ENCODE results near the gene TUBA3E.
"Not testable (repeated sequence)": the region's sequence is repeated elsewhere in the genome, so short reads cannot be mapped to it uniquely, and the experiment has no call there.

The TUBA3E gene

DNA sequence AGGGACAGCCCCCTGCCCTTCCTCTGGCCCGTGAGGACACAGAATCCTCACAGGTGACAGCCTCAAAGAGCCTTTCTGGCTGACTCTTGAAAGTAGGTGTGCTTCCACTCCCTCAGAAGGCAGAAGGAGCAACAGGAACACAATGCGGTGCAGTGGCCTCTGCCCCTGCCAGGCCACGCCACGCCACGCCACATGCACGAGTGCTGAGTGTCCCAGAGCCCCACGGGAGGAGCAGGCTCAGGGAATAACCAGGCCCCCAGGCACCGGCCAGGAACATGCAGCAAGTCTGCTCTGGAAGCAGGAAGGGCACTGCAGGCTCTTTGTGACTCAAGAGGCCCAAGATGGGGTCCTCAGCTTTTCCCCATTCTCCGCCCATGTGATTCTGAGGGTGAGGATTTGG lies 35.3 kb downstream of the TUBA3E start:
- Histone ChIP-seq H3K27ac (no peak overlapping the region), H3K36me3 (peaks cover 26% of the 10 kb centered on the region), H3K4me3 (ENCODE audit: low read depth, low read length) (no peak overlapping the region), H3K9me3 (ENCODE audit: severe bottlenecking) (no peaks in the 10 kb centered on the region), H3K27me3 (ENCODE audit: insufficient read depth, low read depth, severe bottlenecking) (no peaks in the 10 kb centered on the region)
- no peak for TF ChIP-seq CTCF (IDR thresholded peaks at IDR 0.05; ENCODE audit: low read depth, low read length)
- DNase-seq, result no peak

DNA sequence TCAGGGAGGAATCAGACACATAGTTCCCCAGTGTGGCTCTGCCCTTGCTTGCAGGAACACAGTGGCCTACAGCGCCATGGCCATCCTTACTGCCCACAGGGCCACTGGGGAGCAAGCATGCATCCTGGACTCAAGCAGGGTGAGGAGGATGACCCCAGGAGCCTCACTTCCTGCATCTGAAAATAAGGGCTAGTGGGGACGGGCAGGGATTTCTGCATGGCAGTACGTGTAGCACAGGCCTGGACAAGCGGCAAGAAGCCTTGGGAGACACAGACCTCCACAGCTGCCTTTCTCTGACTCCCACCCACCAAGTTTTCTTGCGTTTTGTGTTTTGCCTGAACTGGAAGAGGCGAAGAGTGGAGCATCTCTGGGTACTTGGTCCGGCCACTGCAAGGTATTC lies 35.8 kb downstream of the TUBA3E start:
- H3K9me3 ChIP-seq (ENCODE audit: severe bottlenecking); H3K4me3 ChIP-seq (ENCODE audit: low read depth, low read length); H3K27me3 ChIP-seq (ENCODE audit: insufficient read depth, low read depth, severe bottlenecking); H3K27ac ChIP-seq; DNase-seq: not testable (repeated sequence)
- peaks cover 22% of the 10 kb centered on the region for H3K36me3 ChIP-seq

DNA sequence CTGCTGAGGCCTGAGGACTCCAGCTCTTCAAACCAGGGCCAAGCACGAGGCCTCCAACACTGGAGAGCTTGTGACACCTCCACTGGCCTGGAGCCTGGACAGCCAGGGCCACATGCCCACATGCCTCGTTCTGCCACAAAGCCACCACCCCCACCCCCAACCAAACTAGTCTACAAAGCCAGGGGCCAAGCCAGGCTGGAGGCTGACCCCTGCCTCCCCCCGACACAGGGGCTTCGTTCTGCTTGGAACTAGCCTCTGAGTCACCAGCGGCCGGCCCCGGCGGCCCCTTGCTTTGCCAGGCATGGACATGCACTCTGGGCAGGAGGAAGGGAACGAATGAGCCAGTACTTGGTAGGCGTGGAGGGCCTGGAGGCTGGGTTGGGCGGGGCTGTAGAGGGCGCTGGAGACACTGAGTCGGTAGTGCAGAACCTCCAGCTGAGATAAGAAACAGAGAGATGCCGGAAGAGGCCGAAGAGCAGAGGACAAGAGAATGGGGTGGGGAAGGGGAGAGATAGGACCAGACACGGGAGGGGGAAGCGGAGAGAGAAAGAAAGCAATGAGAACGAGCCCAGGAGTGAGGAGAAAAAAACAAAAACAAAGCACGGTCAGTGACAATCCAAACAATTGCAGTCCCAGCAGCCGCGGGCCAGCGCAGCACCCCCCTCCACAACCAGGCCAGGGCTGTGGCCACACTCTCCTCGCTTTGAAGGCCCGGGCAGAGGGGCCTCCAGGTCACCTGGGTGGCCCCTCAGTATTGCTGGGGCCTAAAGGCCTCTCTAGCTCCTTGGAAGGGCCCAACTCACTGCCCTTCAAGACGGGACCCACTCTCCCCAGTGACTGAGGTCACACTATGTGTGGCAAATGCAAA lies 37.2 kb downstream of the TUBA3E start:
- H3K9me3 ChIP-seq (ENCODE audit: severe bottlenecking); H3K27ac ChIP-seq; DNase-seq; H3K4me3 ChIP-seq (ENCODE audit: low read depth, low read length); H3K27me3 ChIP-seq (ENCODE audit: insufficient read depth, low read depth, severe bottlenecking): not testable (repeated sequence)
- peaks cover 18% of the 10 kb centered on the region for H3K36me3 ChIP-seq

GRCh38 chr2:130160131-130160530 lies 38.1 kb downstream of the TUBA3E start:
- TF ChIP-seq CTCF (IDR thresholded peaks at IDR 0.05; ENCODE audit: low read depth, low read length), result no peak
- H3K27me3 ChIP-seq (ENCODE audit: insufficient read depth, low read depth, severe bottlenecking), result no peaks in the 10 kb centered on the region
- H3K27ac ChIP-seq, result no peak overlapping the region
- H3K9me3 ChIP-seq (ENCODE audit: severe bottlenecking), result no peaks in the 10 kb centered on the region
- H3K4me3 ChIP-seq (ENCODE audit: low read depth, low read length), result no peak overlapping the region
- no peak for DNase-seq
- peaks cover 10% of the 10 kb centered on the region for H3K36me3 ChIP-seq

DNA sequence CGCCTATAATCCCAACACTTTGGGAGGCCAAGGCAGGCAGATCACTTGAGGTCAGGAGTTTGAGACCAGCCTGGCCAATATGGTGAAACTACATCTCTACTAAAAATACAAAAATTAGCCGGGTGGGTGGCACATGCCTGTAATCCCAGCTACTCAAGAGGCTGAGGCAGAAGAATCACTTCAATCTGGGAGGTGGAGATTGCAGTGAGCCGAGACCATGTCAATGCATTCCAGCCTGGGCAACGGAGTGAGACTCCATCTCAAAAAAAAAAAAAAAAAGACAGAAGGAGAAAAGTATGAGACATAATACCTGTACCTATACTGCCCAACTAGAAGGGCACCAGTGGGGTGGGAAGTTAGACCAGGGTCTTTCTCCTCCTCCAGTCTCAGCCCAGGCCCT lies 38.9 kb downstream of the TUBA3E start:
- not testable (repeated sequence) for H3K27ac ChIP-seq; H3K9me3 ChIP-seq (ENCODE audit: severe bottlenecking); H3K36me3 ChIP-seq; H3K27me3 ChIP-seq (ENCODE audit: insufficient read depth, low read depth, severe bottlenecking); H3K4me3 ChIP-seq (ENCODE audit: low read depth, low read length); DNase-seq

DNA sequence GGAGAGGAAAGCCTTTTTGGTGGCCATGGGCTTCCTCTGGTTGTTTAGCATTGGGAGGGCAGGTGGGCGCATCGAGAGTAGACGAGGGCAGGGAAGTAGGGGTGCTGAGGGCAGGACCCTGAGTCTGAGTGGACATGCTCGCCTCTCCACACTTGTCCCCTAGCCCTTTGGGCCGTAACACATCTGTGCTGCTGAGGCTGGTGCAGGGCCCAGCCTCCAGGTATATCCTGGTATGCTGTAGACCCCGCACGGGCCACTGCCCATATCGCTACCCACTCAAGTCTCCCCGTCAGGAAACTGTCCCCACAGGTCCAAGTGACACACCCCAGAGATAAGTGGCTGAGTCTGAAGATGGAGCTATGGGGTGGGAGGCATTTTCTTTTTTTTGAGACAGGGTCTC lies 39.6 kb downstream of the TUBA3E start:
- Histone ChIP-seq H3K36me3 (peaks cover 4% of the 10 kb centered on the region; the same call in 1 of the 2 replicates), H3K27me3 (ENCODE audit: insufficient read depth, low read depth, severe bottlenecking) (no peaks in the 10 kb centered on the region), H3K4me3 (ENCODE audit: low read depth, low read length) (no peak overlapping the region), H3K9me3 (ENCODE audit: severe bottlenecking) (no peaks in the 10 kb centered on the region), H3K27ac (no peak overlapping the region)
- DNase-seq, result no peak
- TF ChIP-seq CTCF (IDR thresholded peaks at IDR 0.05; ENCODE audit: low read depth, low read length), result no peak

GRCh38 chr2:130157825-130158514 lies 40.3 kb downstream of the TUBA3E start:
- H3K9me3 ChIP-seq (ENCODE audit: severe bottlenecking); H3K27ac ChIP-seq; H3K4me3 ChIP-seq (ENCODE audit: low read depth, low read length); H3K27me3 ChIP-seq (ENCODE audit: insufficient read depth, low read depth, severe bottlenecking); H3K36me3 ChIP-seq; DNase-seq: not testable (repeated sequence)

GRCh38 chr2:130157354-130157753 lies 40.9 kb downstream of the TUBA3E start:
- H3K27me3 ChIP-seq (ENCODE audit: insufficient read depth, low read depth, severe bottlenecking), result not testable (repeated sequence)

More at GRCh38 chr2:130157354-130157753, 40.9 kb downstream of the TUBA3E start:
- not testable (repeated sequence) for H3K36me3 ChIP-seq; DNase-seq; H3K27ac ChIP-seq; H3K9me3 ChIP-seq (ENCODE audit: severe bottlenecking); H3K4me3 ChIP-seq (ENCODE audit: low read depth, low read length)
